Measurements from ENCODE around the gene CDK6.
"Not testable (repeated sequence)": the region's sequence is repeated elsewhere in the genome, so short reads cannot be mapped to it uniquely, and the experiment has no call there.

CDK6 gene

GRCh38 chr7:92763636-92764423, 72.5 kb downstream of the CDK6 start:
- DNase-seq (ENCODE audit: low read depth in 2 of 3, low spot score in 1 of 3) = no peak

GRCh38 chr7:92762851-92763250, 73.5 kb downstream of the CDK6 start:
- DNase-seq (ENCODE audit: low read depth in 2 of 3, low spot score in 1 of 3) = no peak

DNA sequence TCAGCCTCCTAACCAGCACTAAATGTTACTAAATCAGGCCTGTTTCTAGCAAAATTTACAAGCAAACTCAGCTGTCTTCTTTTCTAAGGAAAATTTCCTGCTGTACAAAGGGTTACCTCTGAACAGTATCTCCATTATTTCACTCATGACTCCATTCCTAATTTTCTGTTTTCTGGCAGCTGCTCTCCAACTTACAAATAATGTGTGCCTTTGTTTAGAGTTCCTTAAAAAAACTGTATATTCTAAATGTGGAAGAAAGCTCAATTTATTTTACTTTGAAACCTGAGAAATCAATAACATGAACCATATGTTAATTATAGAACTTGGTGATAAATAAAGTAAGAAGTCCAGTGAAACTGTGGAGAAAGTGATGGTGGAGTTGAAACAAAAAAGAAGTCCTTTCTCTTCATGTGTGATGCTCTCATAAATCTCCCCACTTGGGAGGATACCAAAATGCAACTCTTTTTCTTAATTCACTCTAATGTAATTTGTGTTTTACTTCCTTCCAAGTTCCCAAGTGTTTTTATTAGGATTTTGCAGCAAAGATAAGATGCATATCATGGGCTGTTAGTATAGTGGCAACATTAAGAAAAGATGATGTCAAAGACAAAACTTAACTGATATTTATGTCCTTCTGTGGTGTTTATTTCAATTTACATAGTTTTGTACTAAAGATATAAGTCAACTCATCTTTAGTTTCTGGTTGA, 74.8 kb downstream of the CDK6 start:
- no peak for DNase-seq (ENCODE audit: low read depth in 2 of 3, low spot score in 1 of 3)

GRCh38 chr7:92758796-92759431, 77.5 kb downstream of the CDK6 start:
- no peak for DNase-seq (ENCODE audit: low read depth in 2 of 3, low spot score in 1 of 3)

GRCh38 chr7:92757311-92757910, 79.0 kb downstream of the CDK6 start:
- not testable (repeated sequence) for DNase-seq (ENCODE audit: low read depth in 2 of 3, low spot score in 1 of 3)

GRCh38 chr7:92755680-92756079, 80.7 kb downstream of the CDK6 start:
- no peak for DNase-seq (ENCODE audit: low read depth in 2 of 3, low spot score in 1 of 3)

GRCh38 chr7:92754919-92755581, 81.3 kb downstream of the CDK6 start:
- no peak for DNase-seq (ENCODE audit: low read depth in 2 of 3, low spot score in 1 of 3)

DNA sequence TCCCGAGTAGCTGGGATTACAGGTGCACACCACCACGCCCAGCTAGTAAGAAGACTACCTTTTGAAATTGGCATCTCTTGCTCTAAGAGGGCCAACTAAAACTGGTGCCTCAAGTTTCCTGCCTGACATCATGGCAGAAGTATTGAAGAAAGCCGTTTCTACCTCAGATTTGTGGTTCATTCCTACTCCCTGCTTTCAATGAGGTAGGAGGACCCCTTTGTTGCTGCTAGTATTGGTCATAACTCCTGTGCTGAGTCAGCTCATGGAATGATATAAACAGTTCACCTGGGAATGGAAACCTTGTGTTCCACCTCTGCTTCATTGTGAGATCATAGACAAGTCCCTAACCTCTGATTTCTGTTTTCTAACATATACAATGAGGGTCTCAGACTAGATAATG, 82.8 kb downstream of the CDK6 start:
- DNase-seq (ENCODE audit: low read depth in 2 of 3, low spot score in 1 of 3) = no peak

- no peak for DNase-seq (ENCODE audit: low read depth in 2 of 3, low spot score in 1 of 3)
Measured at GRCh38 chr7:92751902-92752901, 84.2 kb downstream of the CDK6 start.

DNA sequence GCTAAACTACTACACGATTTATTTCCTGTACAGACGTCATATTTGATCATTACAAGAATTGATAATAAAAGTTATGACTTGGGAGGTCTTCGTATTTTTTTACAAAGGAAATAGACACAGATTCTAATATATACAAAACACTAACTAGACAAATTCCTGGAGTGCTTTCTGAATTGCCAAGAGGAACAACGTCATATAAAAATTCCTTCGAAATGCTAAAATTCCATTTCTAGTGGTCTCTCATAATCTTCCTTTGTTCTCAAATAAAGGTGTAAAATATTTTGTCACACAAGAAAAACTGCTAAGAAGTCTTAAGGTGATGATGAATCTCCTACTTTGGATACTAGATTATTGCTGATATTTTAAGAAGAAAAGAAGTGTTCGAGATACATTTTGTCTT, 85.4 kb downstream of the CDK6 start:
- DNase-seq (ENCODE audit: low read depth in 2 of 3, low spot score in 1 of 3) = no peak

DNA sequence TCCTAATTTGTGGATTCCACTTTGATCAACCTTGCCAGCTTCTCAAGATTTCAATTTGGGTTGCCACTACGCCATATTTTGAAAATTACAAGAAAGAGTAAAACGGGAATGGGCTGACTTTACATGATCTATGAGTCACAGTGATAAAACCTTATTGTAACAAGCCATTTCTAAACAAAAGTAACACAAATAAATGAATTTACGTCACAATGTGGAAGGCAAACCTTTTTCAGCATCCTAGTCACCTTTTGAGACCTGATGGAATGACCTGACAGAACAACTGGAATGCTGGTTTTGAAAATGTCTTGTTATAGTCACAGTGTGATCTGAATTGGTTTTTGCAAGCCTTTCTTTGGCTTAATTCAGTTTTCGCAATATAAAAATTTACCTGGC, 85.9 kb downstream of the CDK6 start:
- DNase-seq (ENCODE audit: low read depth in 2 of 3, low spot score in 1 of 3) = no peak

DNA sequence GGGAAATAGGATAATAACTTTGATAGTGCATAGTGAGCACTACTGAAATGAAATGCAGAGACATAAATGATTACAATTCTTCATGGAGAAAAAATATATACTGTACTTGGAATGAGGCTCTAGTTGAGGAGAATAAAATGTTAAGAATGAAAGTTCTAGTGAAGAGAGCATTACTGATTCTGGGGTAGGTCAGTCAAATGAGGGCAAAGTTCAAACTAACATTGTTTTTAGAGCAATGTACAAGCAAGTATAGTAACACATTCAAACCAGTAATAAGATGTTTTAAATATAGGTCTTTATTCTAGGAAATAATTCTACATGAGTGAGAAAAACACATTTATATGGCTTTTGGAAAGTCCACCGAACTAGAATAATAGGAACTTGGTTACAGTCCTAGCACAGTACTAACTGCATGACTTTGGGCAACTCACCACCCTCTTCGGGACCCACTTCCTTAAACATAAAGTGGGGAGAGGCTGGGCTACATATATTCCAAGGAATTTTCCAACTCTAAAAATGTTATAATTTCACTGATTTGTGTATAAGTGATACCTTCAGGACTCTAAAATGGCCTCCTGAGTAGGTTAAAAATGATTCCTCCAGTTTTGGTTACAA, 86.4 kb downstream of the CDK6 start:
- no peak for DNase-seq (ENCODE audit: low read depth in 2 of 3, low spot score in 1 of 3)

- DNase-seq (ENCODE audit: low read depth in 2 of 3, low spot score in 1 of 3) = no peak
Measured at GRCh38 chr7:92749327-92749755, 87.0 kb downstream of the CDK6 start.

DNA sequence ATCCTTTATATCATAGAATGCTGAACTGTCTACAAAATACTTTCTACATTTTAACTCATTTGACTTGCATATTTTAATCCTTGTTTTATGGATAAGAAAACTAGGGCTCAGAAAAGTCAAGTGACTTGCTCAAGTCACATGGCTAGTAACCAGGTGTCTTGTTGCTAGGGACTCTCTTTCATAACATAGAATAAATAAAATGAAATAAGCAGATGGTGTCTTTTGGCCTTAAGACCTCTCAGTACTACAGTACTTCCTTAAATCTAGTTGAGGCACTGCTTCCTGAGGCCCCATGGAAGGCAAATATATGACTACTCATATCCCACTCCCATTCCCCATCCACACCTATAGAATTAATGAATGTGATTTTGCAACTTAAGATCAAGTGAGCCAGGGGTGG, 87.9 kb downstream of the CDK6 start:
- DNase-seq (ENCODE audit: low read depth in 2 of 3, low spot score in 1 of 3) = no peak

- no peak for DNase-seq (ENCODE audit: low read depth in 2 of 3, low spot score in 1 of 3)
Measured at GRCh38 chr7:92747041-92747835, 89.1 kb downstream of the CDK6 start.

DNA sequence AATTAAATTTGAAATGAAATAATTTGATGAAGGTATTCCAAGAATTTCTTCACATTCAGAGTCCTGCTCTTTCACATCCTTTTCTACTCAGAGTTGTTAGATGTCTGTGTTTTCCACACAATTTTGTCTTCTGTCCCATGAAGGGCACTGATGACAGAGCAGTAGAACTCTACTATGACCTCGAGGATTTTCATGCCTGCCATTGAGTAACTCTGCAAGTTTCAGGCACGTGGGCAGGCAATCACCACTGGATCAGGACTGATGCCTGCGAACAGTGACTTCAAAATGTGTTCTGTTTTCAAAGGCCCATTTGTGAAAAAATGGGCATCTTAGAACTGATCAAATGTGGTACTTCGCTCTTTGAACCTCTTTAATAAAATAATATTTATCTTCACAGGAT, 91.1 kb downstream of the CDK6 start:
- DNase-seq (ENCODE audit: low read depth in 2 of 3, low spot score in 1 of 3) = no peak

DNA sequence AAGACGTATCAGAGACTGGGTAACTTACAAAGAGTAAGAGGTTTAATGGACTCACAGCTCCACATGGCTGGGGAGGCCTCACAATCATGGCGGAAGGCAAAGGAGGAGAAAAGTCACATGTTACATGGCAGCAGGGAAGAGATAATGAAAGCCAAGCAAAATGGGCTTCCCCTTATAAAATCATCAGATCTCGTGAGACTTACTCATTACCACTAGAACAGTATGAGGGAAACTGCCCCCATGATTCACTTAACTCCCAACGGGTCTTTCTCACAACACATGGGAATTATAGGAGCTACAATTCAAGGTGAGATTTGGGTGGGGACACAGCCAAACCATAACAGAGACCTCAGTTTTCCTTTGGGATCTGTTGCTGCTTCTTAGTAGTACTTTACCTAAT, 92.2 kb downstream of the CDK6 start:
- not testable (repeated sequence) for DNase-seq (ENCODE audit: low read depth in 2 of 3, low spot score in 1 of 3)

GRCh38 chr7:92742186-92742585, 94.2 kb downstream of the CDK6 start:
- no peak for DNase-seq (ENCODE audit: low read depth in 2 of 3, low spot score in 1 of 3)

- DNase-seq (ENCODE audit: low read depth in 2 of 3, low spot score in 1 of 3) = no peak
Measured at GRCh38 chr7:92740700-92741126, 95.7 kb downstream of the CDK6 start.
